ENCODE results near the gene USP11. TPM values are rescaled to one million over a fixed set of nuclear protein-coding genes. Genes with fewer than 3 reads are reported as not detected.

The USP11 gene
- total RNA-seq, 1 donor from 2014 or later = 104 TPM

DNA sequence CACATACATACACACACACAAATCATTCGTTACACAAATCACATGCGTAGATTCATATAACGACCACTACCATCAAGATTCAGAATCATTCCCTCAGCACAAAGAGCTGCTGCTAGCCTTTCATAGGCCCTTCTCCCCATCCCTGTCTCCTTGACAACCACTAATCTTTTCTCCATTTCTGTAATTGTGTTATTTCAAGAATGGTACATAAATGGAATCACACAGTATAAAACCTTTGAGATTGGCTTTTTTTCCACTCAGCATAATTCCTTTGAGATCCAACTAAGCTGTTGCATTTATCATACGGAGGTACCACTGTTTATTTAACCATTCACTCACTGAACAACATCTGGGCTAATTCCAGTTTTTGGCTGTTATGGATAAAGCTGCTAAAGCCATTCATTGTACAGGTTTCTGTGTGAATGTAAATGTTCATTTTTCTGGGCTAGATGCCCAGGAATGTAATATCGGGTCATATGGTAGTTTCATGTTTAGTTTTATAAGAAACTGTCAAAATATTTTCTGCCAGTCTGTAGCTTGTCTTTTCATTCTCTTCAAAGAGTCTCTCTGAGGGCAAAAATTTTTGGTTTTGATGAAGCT is 64.1 kb downstream of the USP11 start:
- H3K4me3 ChIP-seq = no peak overlapping the region
- no peaks in the 10 kb centered on the region for H3K27me3 ChIP-seq
- no peak for DNase-seq (ENCODE audit: low spot score in 2 of 2)
- no peaks in the 10 kb centered on the region for H3K4me1 ChIP-seq
- intact Hi-C loops (cut with DNase I) = no loop called here
- H3K36me3 ChIP-seq = no peaks in the 10 kb centered on the region
- no peak overlapping the region for H3K27ac ChIP-seq
- no peaks in the 10 kb centered on the region for H3K9me3 ChIP-seq
- TF ChIP-seq, protein P1, sequence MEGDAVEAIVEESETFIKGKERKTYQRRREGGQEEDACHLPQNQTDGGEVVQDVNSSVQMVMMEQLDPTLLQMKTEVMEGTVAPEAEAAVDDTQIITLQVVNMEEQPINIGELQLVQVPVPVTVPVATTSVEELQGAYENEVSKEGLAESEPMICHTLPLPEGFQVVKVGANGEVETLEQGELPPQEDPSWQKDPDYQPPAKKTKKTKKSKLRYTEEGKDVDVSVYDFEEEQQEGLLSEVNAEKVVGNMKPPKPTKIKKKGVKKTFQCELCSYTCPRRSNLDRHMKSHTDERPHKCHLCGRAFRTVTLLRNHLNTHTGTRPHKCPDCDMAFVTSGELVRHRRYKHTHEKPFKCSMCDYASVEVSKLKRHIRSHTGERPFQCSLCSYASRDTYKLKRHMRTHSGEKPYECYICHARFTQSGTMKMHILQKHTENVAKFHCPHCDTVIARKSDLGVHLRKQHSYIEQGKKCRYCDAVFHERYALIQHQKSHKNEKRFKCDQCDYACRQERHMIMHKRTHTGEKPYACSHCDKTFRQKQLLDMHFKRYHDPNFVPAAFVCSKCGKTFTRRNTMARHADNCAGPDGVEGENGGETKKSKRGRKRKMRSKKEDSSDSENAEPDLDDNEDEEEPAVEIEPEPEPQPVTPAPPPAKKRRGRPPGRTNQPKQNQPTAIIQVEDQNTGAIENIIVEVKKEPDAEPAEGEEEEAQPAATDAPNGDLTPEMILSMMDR (IDR thresholded peaks at IDR 0.05) = no peak

DNA sequence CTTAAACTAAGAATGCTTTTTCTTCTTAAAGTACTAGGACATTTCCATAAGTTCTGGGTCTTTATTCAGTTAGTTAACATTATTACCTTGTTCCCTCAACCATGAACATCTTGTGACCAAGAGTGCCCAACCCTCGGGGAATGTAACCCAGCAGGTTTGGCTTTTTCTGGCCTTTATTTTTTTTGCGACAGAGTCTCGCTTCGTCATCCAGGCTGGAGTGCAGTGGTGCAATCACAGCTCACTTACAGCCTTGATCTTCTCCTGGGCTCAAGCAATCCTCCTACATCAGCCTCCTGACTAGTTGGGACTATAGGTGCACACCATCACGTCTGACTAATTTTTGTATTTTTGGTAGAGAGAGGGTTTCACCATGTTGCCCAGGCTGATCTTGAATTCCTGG is 65.1 kb downstream of the USP11 start:
- no peaks in the 10 kb centered on the region for H3K27me3 ChIP-seq
- intact Hi-C loops (cut with DNase I) = no loop called here
- TF ChIP-seq, protein P1 (IDR thresholded peaks at IDR 0.05) = no peak
- H3K4me3 ChIP-seq = no peak overlapping the region
- H3K4me1 ChIP-seq = no peaks in the 10 kb centered on the region
- no peak for DNase-seq (ENCODE audit: low spot score in 2 of 2)
- H3K36me3 ChIP-seq = no peaks in the 10 kb centered on the region
- H3K27ac ChIP-seq = no peak overlapping the region
- no peaks in the 10 kb centered on the region for H3K9me3 ChIP-seq

Other genes starting within 250 kb of the USP11 start
- gene RGN, start 154.6 kb upstream of the USP11 start, total RNA-seq = 1.5 TPM
- 122 TPM for gene NDUFB11, start 88.3 kb upstream of the USP11 start, total RNA-seq
- gene RBM10, start 87.8 kb upstream of the USP11 start, total RNA-seq = 52.4 TPM
- gene UBA1, start 39.2 kb upstream of the USP11 start, total RNA-seq = 162 TPM
- 87.4 TPM for gene CDK16, start 14.3 kb upstream of the USP11 start, total RNA-seq
- not detected for gene ZNF157, start 137.6 kb downstream of the USP11 start, total RNA-seq

Measured in ascending aorta (tissue), 2 donors.